Uterus (tissue), 2 donors: ENCODE results near the gene MYPOP.

Experiments used
- CTCF ChIP-seq, 4 experiments: fragments of 200-600 bp in 2 of 4; fragments of 450-650 bp in 2 of 4; sonication (generic) in 2 of 4; IDR thresholded peaks; one replicate each; pipeline ENCODE4 v1.5.1; 2016 to 2019; ENCODE audit warnings: antibody characterized with exemption in 4 of 4, mild to moderate bottlenecking in 2 of 4, moderate library complexity in 1 of 4
- POLR2A ChIP-seq, 2 donors: fragments of 450-650 bp; IDR thresholded peaks; one replicate each; pipeline ENCODE4 v1.6.1; 2016; ENCODE audit warnings: antibody characterized with exemption in 2 of 2, mild to moderate bottlenecking in 1 of 2, moderate library complexity in 1 of 2

- TF ChIP-seq CTCF (IDR thresholded peaks at IDR 0.05) (no peak), POLR2A (IDR thresholded peaks at IDR 0.05) (no peak)
Measured at GRCh38 chr19:45870798-45871197, 31.6 kb downstream of the MYPOP start.
